ENCODE measurements around the gene ICAM5. TPM values are rescaled to one million over a fixed set of nuclear protein-coding genes. Genes with fewer than 3 reads are reported as not detected.

ICAM5 gene
- total RNA-seq, 4 donors from 2014 or later = 0.31 to 1.1 (median 0.53) TPM

GRCh38 chr19:10328558-10329429 lies 39.0 kb downstream of the ICAM5 start:
- TF ChIP-seq, protein P1, sequence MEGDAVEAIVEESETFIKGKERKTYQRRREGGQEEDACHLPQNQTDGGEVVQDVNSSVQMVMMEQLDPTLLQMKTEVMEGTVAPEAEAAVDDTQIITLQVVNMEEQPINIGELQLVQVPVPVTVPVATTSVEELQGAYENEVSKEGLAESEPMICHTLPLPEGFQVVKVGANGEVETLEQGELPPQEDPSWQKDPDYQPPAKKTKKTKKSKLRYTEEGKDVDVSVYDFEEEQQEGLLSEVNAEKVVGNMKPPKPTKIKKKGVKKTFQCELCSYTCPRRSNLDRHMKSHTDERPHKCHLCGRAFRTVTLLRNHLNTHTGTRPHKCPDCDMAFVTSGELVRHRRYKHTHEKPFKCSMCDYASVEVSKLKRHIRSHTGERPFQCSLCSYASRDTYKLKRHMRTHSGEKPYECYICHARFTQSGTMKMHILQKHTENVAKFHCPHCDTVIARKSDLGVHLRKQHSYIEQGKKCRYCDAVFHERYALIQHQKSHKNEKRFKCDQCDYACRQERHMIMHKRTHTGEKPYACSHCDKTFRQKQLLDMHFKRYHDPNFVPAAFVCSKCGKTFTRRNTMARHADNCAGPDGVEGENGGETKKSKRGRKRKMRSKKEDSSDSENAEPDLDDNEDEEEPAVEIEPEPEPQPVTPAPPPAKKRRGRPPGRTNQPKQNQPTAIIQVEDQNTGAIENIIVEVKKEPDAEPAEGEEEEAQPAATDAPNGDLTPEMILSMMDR (IDR thresholded peaks at IDR 0.05) = no peak
- ATAC-seq (ENCODE audit: low FRiP score) (no peak), DNase-seq (ENCODE audit: low spot score) (no peak)

- DNase-seq (ENCODE audit: low spot score) (no peak), ATAC-seq (ENCODE audit: low FRiP score) (no peak)
- TF ChIP-seq, protein P1 (IDR thresholded peaks at IDR 0.05) = no peak
Measured at GRCh38 chr19:10329555-10329954, 39.8 kb downstream of the ICAM5 start.

GRCh38 chr19:10332158-10332964 lies 42.6 kb downstream of the ICAM5 start:
- peak; percentile 4 for ATAC-seq (ENCODE audit: low FRiP score)
- TF ChIP-seq, protein P1 (IDR thresholded peaks at IDR 0.05) = no peak
- no peak for DNase-seq (ENCODE audit: low spot score)

DNA sequence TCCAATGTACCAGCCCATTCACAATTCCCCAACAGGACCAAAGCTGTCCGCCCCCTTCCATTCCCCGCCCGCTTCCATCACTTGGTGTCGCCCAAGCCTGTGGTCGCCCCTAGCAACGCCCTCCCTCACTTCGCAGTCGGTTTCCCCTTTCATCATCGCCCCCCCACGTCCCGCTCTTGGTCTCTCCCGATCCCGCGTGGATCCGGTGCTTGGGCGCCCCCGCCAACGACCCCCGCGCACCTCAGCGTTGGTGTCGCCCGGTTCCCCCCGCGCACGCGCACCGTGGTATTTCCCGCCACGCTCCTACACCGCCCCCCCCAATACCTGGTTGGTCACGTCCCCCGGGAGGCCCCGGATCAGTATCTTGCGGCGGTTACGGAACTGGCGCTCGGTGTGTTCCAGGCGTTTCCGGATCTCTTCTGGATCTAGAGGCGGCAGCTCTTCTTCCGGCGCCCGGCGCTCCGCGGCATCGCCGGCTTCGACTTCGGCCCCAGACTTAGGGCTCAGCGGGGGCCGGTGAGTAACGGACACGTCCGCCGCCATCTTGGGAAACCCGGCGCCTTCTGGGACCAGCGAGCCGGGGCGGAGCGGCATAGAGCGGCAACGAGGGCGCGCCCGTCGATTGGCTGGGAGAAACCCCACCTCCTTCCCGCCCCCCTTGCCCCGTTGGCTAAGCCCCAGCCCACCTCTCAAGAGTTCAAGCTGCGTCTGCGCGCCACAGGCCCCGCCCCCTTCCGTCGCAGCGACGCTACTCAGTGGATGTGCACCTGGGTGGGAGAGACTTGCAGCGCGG lies 43.4 kb downstream of the ICAM5 start, which contains the start of gene RAVER1:
Gene RAVER1, minus strand, starts transcription at position 565 of the 793 bp plus-strand sequence. Its CDS starts 22 bp downstream, at position 543.
- TF ChIP-seq, protein P1 (IDR thresholded peaks at IDR 0.05) = no peak
- DNase-seq (ENCODE audit: low spot score) (peak; percentile 84), ATAC-seq (ENCODE audit: low FRiP score) (peak; percentile 95)

DNA sequence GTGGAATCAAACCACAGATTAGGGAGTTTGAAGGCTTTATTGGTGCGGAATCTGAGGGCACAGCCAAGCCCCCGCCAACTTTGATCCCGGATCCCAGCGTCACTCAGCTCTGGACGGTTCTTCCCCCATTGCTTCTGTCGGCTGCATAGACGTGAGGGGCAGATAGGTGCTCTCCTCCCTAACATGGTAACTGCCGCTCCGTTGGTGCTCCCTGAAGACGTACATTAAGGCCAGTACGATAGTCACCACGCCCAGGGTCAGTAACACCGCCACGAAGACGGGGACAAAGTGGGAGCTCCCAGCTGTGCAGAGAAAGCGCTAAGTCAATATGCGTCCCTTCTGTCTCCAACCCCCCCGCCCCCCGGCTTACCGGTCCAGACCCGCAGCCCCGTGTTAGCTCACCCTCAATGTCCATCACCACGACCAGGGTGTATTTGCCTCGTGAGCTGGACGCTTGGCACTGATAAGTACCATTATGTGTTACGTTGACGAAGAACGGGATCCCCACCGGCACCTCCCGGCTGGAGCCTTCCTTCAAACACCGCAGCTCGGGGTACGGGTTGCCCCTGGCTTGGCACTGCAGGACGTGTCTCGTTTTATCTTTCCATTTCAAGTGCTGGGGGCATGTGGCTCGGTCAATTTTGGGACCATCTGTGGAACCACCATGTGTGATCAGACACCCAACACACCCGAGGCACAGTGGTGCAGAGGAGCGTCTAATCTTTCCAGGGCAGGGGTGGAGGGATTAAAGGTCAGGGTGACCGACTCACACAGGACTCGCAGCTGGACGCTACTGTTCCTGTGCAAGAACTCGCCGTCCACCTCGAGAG lies 44.2 kb downstream of the ICAM5 start:
- TF ChIP-seq, protein P1 (IDR thresholded peaks at IDR 0.05) = no peak
- DNase-seq (ENCODE audit: low spot score) (no peak), ATAC-seq (ENCODE audit: low FRiP score) (no peak)
